HEK293 (cell line): ENCODE data around the gene VEGFC.

Experiments used
- CTCF ChIA-PET: fragments of 350-600 bp; formaldehyde crosslinking; extraction: SDS; loops from one replicate; lab custom pipeline; 2021; ENCODE audit warnings: antibody characterized with exemption; lab: Yijun Ruan, JAX
- POLR2A ChIA-PET: fragments of 300-600 bp; formaldehyde crosslinking; extraction: SDS; loops from one replicate; lab custom pipeline; 2020; ENCODE audit warnings: antibody characterized with exemption, inconsistent platforms; lab: Yijun Ruan, JAX
- H3K27ac ChIP-seq: fragments of 200-500 bp; sonication (Bioruptor generic); 2 replicates; pipeline ENCODE4 v1.5.1; 2014; ENCODE audit warnings: low read depth, low read length, control low read depth, inconsistent platforms; ENCODE audit errors: extremely low read depth
- H3K36me3 ChIP-seq, 2 experiments: fragments of 200-500 bp in 1 of 2; sonication (Bioruptor generic) in 1 of 2; 1 replicate in 1 of 2; 2 replicates in 1 of 2; pipeline ENCODE4 v1.5.1; 2014 to 2017; ENCODE audit warnings: inconsistent platforms in 2 of 2, low read length in 2 of 2; ENCODE audit not compliant: control insufficient read depth in 2 of 2, insufficient read depth in 1 of 2
- H3K4me1 ChIP-seq: fragments of 200-500 bp; sonication (Bioruptor generic); 2 replicates; pipeline ENCODE4 v1.5.1; 2014; ENCODE audit warnings: mild to moderate bottlenecking, low read length, inconsistent platforms; ENCODE audit not compliant: control insufficient read depth, insufficient read depth
- H3K4me3 ChIP-seq: 2 replicates; pipeline ENCODE4 v1.5.1; 2011; ENCODE audit warnings: low read depth, mild to moderate bottlenecking, control low read depth, low read length, moderate library complexity
- H3K9me3 ChIP-seq: fragments of 200-500 bp; sonication (Bioruptor generic); 2 replicates; pipeline ENCODE4 v1.5.1; 2014; ENCODE audit warnings: low read depth, low read length, inconsistent platforms; ENCODE audit not compliant: control insufficient read depth, insufficient read depth
- HOXD13 ChIP-seq: sonication (generic); formaldehyde crosslinking; IDR thresholded peaks from 2 replicates; pipeline ENCODE4 v1.8.0; 2022; ENCODE audit warnings: missing genetic modification reagents, borderline replicate concordance
- PRDM1 ChIP-seq: fragments of 450-650 bp; formaldehyde crosslinking; IDR thresholded peaks from 2 replicates; pipeline ENCODE4; 2016; ENCODE audit warnings: missing biosample characterization, missing genetic modification characterization
- YY2 ChIP-seq: fragments of 450-650 bp; formaldehyde crosslinking; IDR thresholded peaks from 2 replicates; pipeline ENCODE4 v1.5.1; 2016; ENCODE audit warnings: missing biosample characterization, missing genetic modification characterization
- ZFP3 ChIP-seq: fragments of 450-650 bp; formaldehyde crosslinking; IDR thresholded peaks from 2 replicates; pipeline ENCODE4 v1.5.1; 2016; ENCODE audit warnings: low read depth, missing biosample characterization, missing genetic modification characterization
- ZNF114 ChIP-seq: fragments of 450-650 bp; formaldehyde crosslinking; IDR thresholded peaks from 2 replicates; pipeline ENCODE4 v1.5.0; 2017; ENCODE audit warnings: missing biosample characterization, missing genetic modification characterization
- ZNF23 ChIP-seq: fragments of 450-650 bp; formaldehyde crosslinking; IDR thresholded peaks from 2 replicates; pipeline ENCODE4 v1.5.1; 2016; ENCODE audit warnings: missing biosample characterization, missing genetic modification characterization, borderline replicate concordance
- ZNF302 ChIP-seq: fragments of 450-650 bp; formaldehyde crosslinking; IDR thresholded peaks from 2 replicates; pipeline ENCODE4 v1.5.1; 2016; ENCODE audit warnings: missing biosample characterization, missing genetic modification characterization, low read depth
- ZNF426 ChIP-seq: fragments of 450-650 bp; formaldehyde crosslinking; IDR thresholded peaks from 2 replicates; pipeline ENCODE4 v1.5.1; 2017; ENCODE audit warnings: missing biosample characterization, missing genetic modification characterization, mild to moderate bottlenecking, inconsistent platforms, moderate library complexity
- ZNF555 ChIP-seq: fragments of 450-650 bp; formaldehyde crosslinking; conservative IDR thresholded peaks from 2 replicates; pipeline ENCODE4 v1.5.1; 2017; ENCODE audit warnings: missing biosample characterization, mild to moderate bottlenecking, missing genetic modification characterization, inconsistent platforms
- ZNF654 ChIP-seq: fragments of 450-650 bp; formaldehyde crosslinking; IDR thresholded peaks from 2 replicates; pipeline ENCODE4 v1.5.1; 2016; ENCODE audit warnings: low read depth, missing biosample characterization, missing genetic modification characterization
- ZNF664 ChIP-seq: fragments of 450-650 bp; formaldehyde crosslinking; IDR thresholded peaks from 2 replicates; pipeline ENCODE4 v1.5.1; 2016; ENCODE audit warnings: missing biosample characterization, missing genetic modification characterization
- ZNF701 ChIP-seq: fragments of 450-650 bp; formaldehyde crosslinking; IDR thresholded peaks from 2 replicates; pipeline ENCODE4 v1.5.1; 2016; ENCODE audit warnings: missing biosample characterization, missing genetic modification characterization
- ZNF792 ChIP-seq: fragments of 450-650 bp; formaldehyde crosslinking; IDR thresholded peaks from 2 replicates; pipeline ENCODE4 v1.5.1; 2016; ENCODE audit warnings: missing biosample characterization, missing genetic modification characterization
- ZNF830 ChIP-seq: fragments of 450-650 bp; IDR thresholded peaks from 2 replicates; pipeline ENCODE4 v1.5.0; 2018; ENCODE audit warnings: missing biosample characterization, missing genetic modification characterization, low read depth, mild to moderate bottlenecking, moderate library complexity
- TF ChIP-seq, protein P1 (sequence below): sonication (generic); formaldehyde crosslinking; IDR thresholded peaks from 2 replicates; pipeline ENCODE4 v1.8.1; 2022; ENCODE audit warnings: mild to moderate bottlenecking, moderate library complexity, missing genetic modification reagents
- TF ChIP-seq, protein P2 (sequence below): fragments of 450-650 bp; formaldehyde crosslinking; IDR thresholded peaks from 2 replicates; pipeline ENCODE4 v1.5.1; 2016; ENCODE audit warnings: missing biosample characterization, missing genetic modification characterization
- TF ChIP-seq, protein P3 (sequence below): fragments of 450-650 bp; formaldehyde crosslinking; IDR thresholded peaks from 2 replicates; pipeline ENCODE4 v1.5.1; 2016; ENCODE audit warnings: missing biosample characterization, missing genetic modification characterization
- TF ChIP-seq, protein P4 (sequence below): fragments of 450-650 bp; formaldehyde crosslinking; IDR thresholded peaks from 2 replicates; pipeline ENCODE4 v1.5.1; 2017; ENCODE audit warnings: missing biosample characterization, missing genetic modification characterization

The VEGFC gene

DNA sequence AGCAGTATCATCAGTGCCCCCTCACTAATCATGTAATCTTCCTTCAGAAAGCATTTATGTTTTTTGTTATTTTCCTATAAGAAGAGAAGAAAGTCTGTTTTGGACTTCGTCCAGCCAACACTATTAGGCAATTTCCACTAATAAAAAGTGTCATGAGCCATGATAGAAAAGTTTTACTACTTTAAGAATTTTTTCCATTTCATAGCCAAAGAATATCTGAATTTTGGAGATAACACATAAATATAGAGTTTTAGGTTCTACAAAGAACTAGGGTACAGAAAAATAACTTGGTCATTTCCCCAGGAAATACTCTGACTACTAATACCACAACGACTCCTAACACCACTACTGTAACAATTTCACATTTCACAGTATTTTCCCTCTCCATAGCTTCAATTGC, 41.8 kb upstream of the VEGFC start (continued):
- TF ChIP-seq ZNF830 (tag by site-specific recombination) (no peak), ZNF302 (no peak), ZNF701 (tag by site-specific recombination) (no peak), ZNF792 (no peak), ZNF426 (tag by site-specific recombination) (no peak)
- TF ChIP-seq, protein P1, sequence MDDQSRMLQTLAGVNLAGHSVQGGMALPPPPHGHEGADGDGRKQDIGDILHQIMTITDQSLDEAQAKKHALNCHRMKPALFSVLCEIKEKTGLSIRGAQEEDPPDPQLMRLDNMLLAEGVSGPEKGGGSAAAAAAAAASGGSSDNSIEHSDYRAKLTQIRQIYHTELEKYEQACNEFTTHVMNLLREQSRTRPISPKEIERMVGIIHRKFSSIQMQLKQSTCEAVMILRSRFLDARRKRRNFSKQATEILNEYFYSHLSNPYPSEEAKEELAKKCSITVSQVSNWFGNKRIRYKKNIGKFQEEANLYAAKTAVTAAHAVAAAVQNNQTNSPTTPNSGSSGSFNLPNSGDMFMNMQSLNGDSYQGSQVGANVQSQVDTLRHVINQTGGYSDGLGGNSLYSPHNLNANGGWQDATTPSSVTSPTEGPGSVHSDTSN, result no peak

DNA sequence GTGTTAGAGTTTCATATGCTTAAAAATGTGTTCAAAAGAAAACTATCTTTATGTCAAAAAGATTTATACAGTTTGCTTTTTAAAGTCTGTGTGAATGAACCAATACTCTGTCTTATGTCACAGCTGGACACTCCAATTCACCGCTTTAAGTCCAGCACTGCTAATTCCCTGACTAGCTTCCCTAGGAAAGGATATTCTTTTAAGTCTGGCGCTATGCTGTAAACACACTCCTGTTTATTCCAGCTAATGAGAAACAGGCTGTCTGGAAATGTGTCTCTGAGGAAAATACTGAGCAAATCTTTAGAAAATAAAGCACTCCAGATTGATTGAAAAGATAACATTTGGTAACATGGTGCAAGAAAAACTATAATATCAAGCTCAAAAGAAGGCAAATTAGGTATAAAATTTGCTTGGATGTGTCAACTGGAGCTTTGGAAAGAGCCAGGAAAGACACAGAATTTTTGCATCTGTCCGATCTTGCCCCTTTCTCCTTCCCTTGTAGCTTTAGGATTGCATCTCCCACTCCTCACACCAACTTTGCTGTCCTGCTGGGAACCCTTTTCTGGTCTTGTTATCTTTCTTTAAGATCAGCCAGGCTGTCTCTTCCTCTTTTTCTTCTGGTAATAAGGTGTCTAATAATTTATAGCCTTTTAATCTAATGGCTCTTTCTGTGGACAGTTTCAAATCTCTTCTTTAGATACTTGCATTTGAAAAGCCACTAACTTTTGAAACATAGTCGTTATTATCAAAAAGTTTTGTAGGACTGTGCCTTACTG, 40.9 kb upstream of the VEGFC start:
- ChIA-PET CTCF (no interaction called here), POLR2A (interaction anchor here (0.9 kb wide), 1 partner anchor 49 kb away, joined by 3 read pairs; no protein-coding TSS in a partner anchor)
- Histone ChIP-seq H3K27ac (no peak overlapping the region), H3K36me3 (no peaks in the 10 kb centered on the region), H3K9me3 (no peaks in the 10 kb centered on the region), H3K4me3 (no peak overlapping the region), H3K4me1 (0 out of 2 replicates have a peak, but pooled peaks cover 2% of the 10 kb centered on the region)
- no peak for TF ChIP-seq ZFP3 (tag by site-specific recombination)
- no peak for TF ChIP-seq ZNF555
- no peak for TF ChIP-seq ZNF23
- TF ChIP-seq ZNF654 (tag by site-specific recombination), result no peak
- TF ChIP-seq, protein P2, sequence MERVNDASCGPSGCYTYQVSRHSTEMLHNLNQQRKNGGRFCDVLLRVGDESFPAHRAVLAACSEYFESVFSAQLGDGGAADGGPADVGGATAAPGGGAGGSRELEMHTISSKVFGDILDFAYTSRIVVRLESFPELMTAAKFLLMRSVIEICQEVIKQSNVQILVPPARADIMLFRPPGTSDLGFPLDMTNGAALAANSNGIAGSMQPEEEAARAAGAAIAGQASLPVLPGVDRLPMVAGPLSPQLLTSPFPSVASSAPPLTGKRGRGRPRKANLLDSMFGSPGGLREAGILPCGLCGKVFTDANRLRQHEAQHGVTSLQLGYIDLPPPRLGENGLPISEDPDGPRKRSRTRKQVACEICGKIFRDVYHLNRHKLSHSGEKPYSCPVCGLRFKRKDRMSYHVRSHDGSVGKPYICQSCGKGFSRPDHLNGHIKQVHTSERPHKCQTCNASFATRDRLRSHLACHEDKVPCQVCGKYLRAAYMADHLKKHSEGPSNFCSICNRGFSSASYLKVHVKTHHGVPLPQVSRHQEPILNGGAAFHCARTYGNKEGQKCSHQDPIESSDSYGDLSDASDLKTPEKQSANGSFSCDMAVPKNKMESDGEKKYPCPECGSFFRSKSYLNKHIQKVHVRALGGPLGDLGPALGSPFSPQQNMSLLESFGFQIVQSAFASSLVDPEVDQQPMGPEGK (tag by site-specific recombination), result no peak
- no peak for TF ChIP-seq ZNF114 (tag by site-specific recombination)
- no peak for TF ChIP-seq HOXD13 (CRISPR knock-in tag)
- TF ChIP-seq, protein P3, sequence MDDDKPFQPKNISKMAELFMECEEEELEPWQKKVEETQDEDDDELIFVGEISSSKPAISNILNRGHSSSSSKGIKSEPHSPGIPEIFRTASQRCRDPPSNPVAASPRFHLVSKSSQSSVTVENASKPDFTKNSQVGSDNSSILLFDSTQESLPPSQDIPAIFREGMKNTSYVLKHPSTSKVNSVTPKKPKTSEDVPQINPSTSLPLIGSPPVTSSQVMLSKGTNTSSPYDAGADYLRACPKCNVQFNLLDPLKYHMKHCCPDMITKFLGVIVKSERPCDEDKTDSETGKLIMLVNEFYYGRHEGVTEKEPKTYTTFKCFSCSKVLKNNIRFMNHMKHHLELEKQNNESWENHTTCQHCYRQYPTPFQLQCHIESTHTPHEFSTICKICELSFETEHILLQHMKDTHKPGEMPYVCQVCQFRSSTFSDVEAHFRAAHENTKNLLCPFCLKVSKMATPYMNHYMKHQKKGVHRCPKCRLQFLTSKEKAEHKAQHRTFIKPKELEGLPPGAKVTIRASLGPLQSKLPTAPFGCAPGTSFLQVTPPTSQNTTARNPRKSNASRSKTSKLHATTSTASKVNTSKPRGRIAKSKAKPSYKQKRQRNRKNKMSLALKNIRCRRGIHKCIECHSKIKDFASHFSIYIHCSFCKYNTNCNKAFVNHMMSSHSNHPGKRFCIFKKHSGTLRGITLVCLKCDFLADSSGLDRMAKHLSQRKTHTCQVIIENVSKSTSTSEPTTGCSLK (tag by site-specific recombination), result no peak
- TF ChIP-seq YY2, result no peak
- TF ChIP-seq, protein P4, sequence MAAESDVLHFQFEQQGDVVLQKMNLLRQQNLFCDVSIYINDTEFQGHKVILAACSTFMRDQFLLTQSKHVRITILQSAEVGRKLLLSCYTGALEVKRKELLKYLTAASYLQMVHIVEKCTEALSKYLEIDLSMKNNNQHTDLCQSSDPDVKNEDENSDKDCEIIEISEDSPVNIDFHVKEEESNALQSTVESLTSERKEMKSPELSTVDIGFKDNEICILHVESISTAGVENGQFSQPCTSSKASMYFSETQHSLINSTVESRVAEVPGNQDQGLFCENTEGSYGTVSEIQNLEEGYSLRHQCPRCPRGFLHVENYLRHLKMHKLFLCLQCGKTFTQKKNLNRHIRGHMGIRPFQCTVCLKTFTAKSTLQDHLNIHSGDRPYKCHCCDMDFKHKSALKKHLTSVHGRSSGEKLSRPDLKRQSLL (tag by site-specific recombination), result no peak
- TF ChIP-seq ZNF664 (tag by site-specific recombination), result no peak
- TF ChIP-seq PRDM1, result no peak
